WTC11 (cell line): ENCODE measurements around the gene WNT5A. TPM values are rescaled to one million over a fixed set of nuclear protein-coding genes. Genes with fewer than 3 reads are reported as not detected.

Source experiments
- ATAC-seq: fragments of 200-7000 bp; cut with Tn5 transposase; 2 replicates; pipeline ENCODE4 v1.10.0; 2021; ENCODE audit warnings: mild to moderate bottlenecking, moderate library complexity
- CTCF ChIA-PET: fragments of 300-600 bp; sonication (Branson Sonifier 250); formaldehyde crosslinking; loops from one replicate; lab custom pipeline; 2021; ENCODE audit warnings: antibody characterized with exemption; lab: Charles Lee
- POLR2A ChIA-PET: fragments of 350-600 bp; sonication (Branson Sonifier 250); formaldehyde crosslinking; loops from one replicate; lab custom pipeline; 2021; ENCODE audit warnings: antibody characterized with exemption; lab: Charles Lee
- DNase-seq: peaks from one replicate; pipeline ENCODE4 v3.0.0; 2021; ENCODE audit warnings: low spot score
- H3K27ac Mint-ChIP-seq: 2 replicates; pipeline ENCODE4 v1.8.0; 2021; ENCODE audit warnings: mixed read lengths
- H3K27me3 Mint-ChIP-seq: 2 replicates; pipeline ENCODE4 v1.8.0; 2021; ENCODE audit warnings: low read depth, mild to moderate bottlenecking, moderate library complexity, mixed read lengths
- H3K36me3 Mint-ChIP-seq: 2 replicates; pipeline ENCODE4 v1.8.0; 2021; ENCODE audit warnings: mixed read lengths
- H3K4me1 Mint-ChIP-seq: 2 replicates; pipeline ENCODE4 v1.8.0; 2022; ENCODE audit warnings: mixed read lengths
- H3K4me3 Mint-ChIP-seq: 2 replicates; pipeline ENCODE4 v1.8.0; 2021; ENCODE audit warnings: mild to moderate bottlenecking, moderate library complexity, mixed read lengths
- H3K9me3 Mint-ChIP-seq: 2 replicates; pipeline ENCODE4 v1.8.0; 2021; ENCODE audit warnings: mixed read lengths
- AFF4 ChIP-seq: sonication (generic); formaldehyde crosslinking; IDR thresholded peaks from 2 replicates; pipeline ENCODE4 v1.8.1; 2023; ENCODE audit warnings: mild to moderate bottlenecking, missing genetic modification reagents, borderline replicate concordance
- ARID4B ChIP-seq: sonication (generic); formaldehyde crosslinking; IDR thresholded peaks from 2 replicates; pipeline ENCODE4 v1.8.0; 2023; ENCODE audit warnings: missing genetic modification reagents, mild to moderate bottlenecking, borderline replicate concordance
- CBFB ChIP-seq: sonication (generic); formaldehyde crosslinking; IDR thresholded peaks from 2 replicates; pipeline ENCODE4 v1.8.1; 2022; ENCODE audit warnings: mild to moderate bottlenecking, low read depth, missing genetic modification reagents
- CREM ChIP-seq: sonication (generic); formaldehyde crosslinking; IDR thresholded peaks from 2 replicates; pipeline ENCODE4 v1.8.1; 2022; ENCODE audit warnings: mild to moderate bottlenecking, missing genetic modification reagents, moderate library complexity
- ERG ChIP-seq: fragments of 250-450 bp; sonication (Bioruptor Pico); IDR thresholded peaks from 2 replicates; pipeline ENCODE4 v1.8.0; 2021; ENCODE audit warnings: mild to moderate bottlenecking
- ESRRA ChIP-seq: sonication (generic); formaldehyde crosslinking; IDR thresholded peaks from 2 replicates; pipeline ENCODE4 v1.8.1; 2022; ENCODE audit warnings: mild to moderate bottlenecking, missing genetic modification reagents, borderline replicate concordance
- FOXK1 ChIP-seq: sonication (generic); formaldehyde crosslinking; IDR thresholded peaks from 2 replicates; pipeline ENCODE4 v1.8.0; 2022; ENCODE audit warnings: mild to moderate bottlenecking, moderate library complexity, missing genetic modification reagents
- GRHL2 ChIP-seq: fragments of 250-450 bp; sonication (Bioruptor Pico); IDR thresholded peaks from 2 replicates; pipeline ENCODE4 v1.8.0; 2022; ENCODE audit warnings: mild to moderate bottlenecking, moderate library complexity; ENCODE audit not compliant: insufficient replicate concordance, severe bottlenecking
- IRF2 ChIP-seq: sonication (generic); formaldehyde crosslinking; IDR thresholded peaks from 2 replicates; pipeline ENCODE4 v1.8.0; 2022; ENCODE audit warnings: low read depth, missing genetic modification reagents, borderline replicate concordance
- MAX ChIP-seq: sonication (generic); formaldehyde crosslinking; IDR thresholded peaks from 2 replicates; pipeline ENCODE4 v1.8.0; 2022; ENCODE audit warnings: mild to moderate bottlenecking, missing genetic modification reagents
- MYBL2 ChIP-seq: sonication (generic); formaldehyde crosslinking; IDR thresholded peaks from 2 replicates; pipeline ENCODE4 v1.8.1; 2023; ENCODE audit warnings: mild to moderate bottlenecking, moderate library complexity, missing genetic modification reagents
- NR2C2 ChIP-seq: sonication (generic); formaldehyde crosslinking; IDR thresholded peaks from 2 replicates; pipeline ENCODE4 v1.8.0; 2022; ENCODE audit warnings: mild to moderate bottlenecking, missing genetic modification reagents
- OVOL2 ChIP-seq: fragments of 250-450 bp; sonication (Bioruptor Pico); IDR thresholded peaks from 2 replicates; pipeline ENCODE4 v1.9.0; 2021; ENCODE audit warnings: mild to moderate bottlenecking, borderline replicate concordance
- PRDM15 ChIP-seq: sonication (generic); formaldehyde crosslinking; IDR thresholded peaks from 2 replicates; pipeline ENCODE4 v1.8.0; 2022; ENCODE audit warnings: missing genetic modification reagents
- RORB ChIP-seq: fragments of 250-450 bp; sonication (Bioruptor Pico); IDR thresholded peaks from 2 replicates; pipeline ENCODE4 v1.9.0; 2021; ENCODE audit warnings: mild to moderate bottlenecking
- SP1 ChIP-seq: sonication (generic); formaldehyde crosslinking; conservative IDR thresholded peaks from 2 replicates; pipeline ENCODE4 v1.8.1; 2022; ENCODE audit warnings: missing genetic modification reagents
- TEAD1 ChIP-seq: sonication (generic); formaldehyde crosslinking; IDR thresholded peaks from 2 replicates; pipeline ENCODE4 v1.8.0; 2022; ENCODE audit warnings: mild to moderate bottlenecking, missing genetic modification reagents
- ZNF232 ChIP-seq: sonication (generic); formaldehyde crosslinking; IDR thresholded peaks from 2 replicates; pipeline ENCODE4 v1.8.0; 2022; ENCODE audit warnings: mild to moderate bottlenecking, missing genetic modification reagents
- ZNF396 ChIP-seq: fragments of 250-450 bp; sonication (Bioruptor Pico); IDR thresholded peaks from 2 replicates; pipeline ENCODE4 v1.8.0; 2021; ENCODE audit warnings: mild to moderate bottlenecking, moderate library complexity, borderline replicate concordance
- total RNA-seq: library from RNA; stranded (reverse); gene quantifications from 3 replicates; pipeline ENCODE4 v1.2.3, GENCODE V29; 2021
- TF ChIP-seq, protein P1 (sequence below): sonication (generic); formaldehyde crosslinking; IDR thresholded peaks from 2 replicates; pipeline ENCODE4 v1.8.1; 2023; ENCODE audit warnings: mild to moderate bottlenecking, missing genetic modification reagents
- TF ChIP-seq, protein P2 (sequence below): sonication (generic); formaldehyde crosslinking; IDR thresholded peaks from 2 replicates; pipeline ENCODE4 v1.8.1; 2023; ENCODE audit warnings: mild to moderate bottlenecking, missing genetic modification reagents, moderate library complexity

WNT5A gene
- total RNA-seq, 1 experiment from 2014 or later: 10.6 TPM

DNA sequence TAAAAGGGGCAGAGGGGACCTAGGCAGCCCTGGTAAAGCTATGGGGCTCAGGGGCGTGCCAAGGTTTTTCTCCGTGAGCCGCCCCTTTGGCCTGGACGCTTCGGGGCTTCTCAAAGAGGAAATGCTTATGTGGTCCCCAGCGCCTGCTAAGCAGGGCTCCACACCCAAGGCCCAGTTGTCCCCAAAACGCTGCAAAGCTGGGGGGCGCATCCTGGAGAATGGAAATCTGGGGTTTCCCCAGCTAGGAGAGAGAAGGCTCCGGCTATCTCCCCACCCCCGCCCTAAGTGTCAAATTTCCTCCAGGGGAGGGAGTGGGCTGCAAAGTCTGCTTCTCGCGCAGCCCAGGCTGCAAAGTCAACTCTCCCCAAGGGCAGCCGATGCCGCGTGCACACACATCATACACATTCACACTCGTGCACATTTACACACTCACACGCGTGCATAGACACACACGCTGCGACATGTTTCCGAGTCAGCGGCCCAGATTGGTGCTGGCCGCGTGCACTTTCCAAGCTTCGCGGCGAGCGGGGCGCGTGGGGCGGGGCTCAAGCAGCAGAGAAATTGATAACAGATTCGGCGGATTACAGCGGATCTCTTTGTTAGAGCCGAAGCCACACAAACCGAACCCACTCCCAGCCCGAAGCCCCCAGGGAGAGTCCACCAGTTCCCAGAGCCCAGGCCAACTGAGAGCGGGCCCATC, 4.5 kb downstream of the WNT5A start:
- peak overlapping the region; percentile 85 for H3K4me3 Mint-ChIP-seq
- ChIA-PET CTCF (interaction anchor here (0.8 to 2.0 kb wide), 6 partner anchors 18 to 652 kb away, joined by 3 to 8 read pairs (median 4); no protein-coding TSS in a partner anchor), POLR2A (interaction anchor here (0.6 kb wide), 1 partner anchor 1135 kb away, joined by 3 read pairs; no protein-coding TSS in a partner anchor)
- H3K4me1 Mint-ChIP-seq: peaks cover 27% of the 10 kb centered on the region
- H3K9me3 Mint-ChIP-seq: no peaks in the 10 kb centered on the region
- DNase-seq: peak; percentile 58
- no peaks in the 10 kb centered on the region for H3K36me3 Mint-ChIP-seq
- ATAC-seq: peak; percentile 41
- no peak overlapping the region for H3K27ac Mint-ChIP-seq
- H3K27me3 Mint-ChIP-seq: peaks cover 94% of the 10 kb centered on the region
- TF ChIP-seq RORB (CRISPR knock-in tag) (no peak), NR2C2 (no peak), GRHL2 (no peak), CBFB (CRISPR knock-in tag) (no peak), CREM (CRISPR knock-in tag) (no peak), ERG (CRISPR knock-in tag) (no peak), MYBL2 (CRISPR knock-in tag) (0 out of 2 replicates have a peak, but pooled peaks have one; percentile 59), SP1 (CRISPR knock-in tag) (0 out of 2 replicates have a peak, but pooled peaks have one; percentile 43), OVOL2 (CRISPR knock-in tag) (no peak), FOXK1 (no peak), ZNF232 (CRISPR knock-in tag) (no peak), ARID4B (CRISPR knock-in tag) (no peak), ZNF396 (CRISPR knock-in tag) (no peak), IRF2 (no peak), ESRRA (CRISPR knock-in tag) (no peak), AFF4 (CRISPR knock-in tag) (no peak), MAX (CRISPR knock-in tag) (peak; percentile 12; the same call in 1 of the 2 replicates), TEAD1 (CRISPR knock-in tag) (no peak), PRDM15 (CRISPR knock-in tag) (no peak)
- TF ChIP-seq, protein P1, sequence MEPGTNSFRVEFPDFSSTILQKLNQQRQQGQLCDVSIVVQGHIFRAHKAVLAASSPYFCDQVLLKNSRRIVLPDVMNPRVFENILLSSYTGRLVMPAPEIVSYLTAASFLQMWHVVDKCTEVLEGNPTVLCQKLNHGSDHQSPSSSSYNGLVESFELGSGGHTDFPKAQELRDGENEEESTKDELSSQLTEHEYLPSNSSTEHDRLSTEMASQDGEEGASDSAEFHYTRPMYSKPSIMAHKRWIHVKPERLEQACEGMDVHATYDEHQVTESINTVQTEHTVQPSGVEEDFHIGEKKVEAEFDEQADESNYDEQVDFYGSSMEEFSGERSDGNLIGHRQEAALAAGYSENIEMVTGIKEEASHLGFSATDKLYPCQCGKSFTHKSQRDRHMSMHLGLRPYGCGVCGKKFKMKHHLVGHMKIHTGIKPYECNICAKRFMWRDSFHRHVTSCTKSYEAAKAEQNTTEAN (CRISPR knock-in tag): peak; percentile 97
- TF ChIP-seq, protein P2, sequence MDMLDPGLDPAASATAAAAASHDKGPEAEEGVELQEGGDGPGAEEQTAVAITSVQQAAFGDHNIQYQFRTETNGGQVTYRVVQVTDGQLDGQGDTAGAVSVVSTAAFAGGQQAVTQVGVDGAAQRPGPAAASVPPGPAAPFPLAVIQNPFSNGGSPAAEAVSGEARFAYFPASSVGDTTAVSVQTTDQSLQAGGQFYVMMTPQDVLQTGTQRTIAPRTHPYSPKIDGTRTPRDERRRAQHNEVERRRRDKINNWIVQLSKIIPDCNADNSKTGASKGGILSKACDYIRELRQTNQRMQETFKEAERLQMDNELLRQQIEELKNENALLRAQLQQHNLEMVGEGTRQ (CRISPR knock-in tag): no peak
